HepG2 (cell line): ENCODE data around the gene RAB22A. TPM values are rescaled to one million over a fixed set of nuclear protein-coding genes. Genes with fewer than 3 reads are reported as not detected.

ENCODE experiments used
- ATAC-seq: fragments of 200-7000 bp; cut with Tn5 transposase; 3 replicates; pipeline ENCODE4 v1.9.1; 2020; ENCODE audit warnings: mild to moderate bottlenecking, moderate library complexity
- BruUV-seq: library from RNA; stranded (reverse); fragments of 400-500 nt; replicated peaks from 2 replicates; lab custom pipeline; 2021; lab: Mats Ljungman, UMichigan
- CTCF ChIA-PET: fragments of 300-600 bp; formaldehyde crosslinking; extraction: SDS; loops from one replicate; lab custom pipeline; 2021; ENCODE audit warnings: low total read pairs, inconsistent platforms, low intra/inter-chr PET ratio; lab: Yijun Ruan, JAX
- POLR2A ChIA-PET: fragments of 350-600 bp; sonication (Branson Sonifier 250); formaldehyde crosslinking; loops from one replicate; lab custom pipeline; 2020; ENCODE audit warnings: antibody characterized with exemption, inconsistent platforms; lab: Yijun Ruan, JAX
- DNase-seq: peaks from one replicate; pipeline ENCODE4 v3.0.0-alpha.2; 2015; ENCODE audit warnings: low spot score
- FAIRE-seq: peaks from 3 replicates; lab custom pipeline; 2011; peaks lifted over from hg19 to GRCh38; lab: Jason Lieb, UNC
- H2AFZ ChIP-seq: one replicate; pipeline ENCODE4 v1.6.1; 2011; ENCODE audit warnings: low read length, inconsistent platforms
- H3K27ac ChIP-seq: fragments of 300-600 bp; 3 replicates; pipeline ENCODE4 v1.8.0; 2011; ENCODE audit warnings: mixed run types, mild to moderate bottlenecking, mixed read lengths, low read length, inconsistent platforms; ENCODE audit not compliant: insufficient read depth; ENCODE audit errors: extremely low read length
- H3K27me3 ChIP-seq, 2 experiments: fragments of 200-600 bp in 1 of 2; 2 replicates in 1 of 2; 3 replicates in 1 of 2; pipeline versions ENCODE4 v1.6.0 to v1.8.0; 2011; ENCODE audit warnings: low read length in 2 of 2, mild to moderate bottlenecking in 2 of 2, moderate library complexity in 2 of 2, inconsistent platforms in 1 of 2; ENCODE audit not compliant: insufficient read depth in 2 of 2, control insufficient read depth in 1 of 2
- H3K36me3 ChIP-seq, 2 experiments: fragments of 200-600 bp in 1 of 2; replicated peaks in 1 of 2; 2 replicates in 1 of 2; 3 replicates in 1 of 2; pipeline versions ENCODE4 v1.5.1 to v1.8.0; 2011; ENCODE audit warnings: low read length in 2 of 2, inconsistent platforms in 1 of 2; ENCODE audit not compliant: insufficient read depth in 2 of 2, control insufficient read depth in 1 of 2
- H3K4me1 ChIP-seq: 2 replicates; pipeline ENCODE4 v1.5.1; 2012; ENCODE audit warnings: low read length, inconsistent platforms; ENCODE audit not compliant: insufficient read depth
- H3K4me2 ChIP-seq: 2 replicates; pipeline ENCODE4 v1.6.0; 2011; ENCODE audit warnings: low read depth, low read length, inconsistent platforms
- H3K4me3 ChIP-seq, 3 experiments: fragments of 200-600 bp in 1 of 3; sonication (generic), shearing (Covaris generic) in 1 of 3; replicated peaks in 1 of 3; 2 replicates each; pipeline ENCODE4 v1.5.1; 2011 to 2016; ENCODE audit warnings: low read length in 3 of 3, inconsistent platforms in 2 of 3, low read depth in 2 of 3, mild to moderate bottlenecking in 2 of 3, control low read depth in 1 of 3, mixed read lengths in 1 of 3; ENCODE audit not compliant: insufficient read depth in 1 of 3
- H3K79me2 ChIP-seq: one replicate; pipeline ENCODE4 v1.6.1; 2011; ENCODE audit warnings: low read length, inconsistent platforms; ENCODE audit not compliant: insufficient read depth
- H3K9ac ChIP-seq: 2 replicates; pipeline ENCODE4 v1.6.0; 2011; ENCODE audit warnings: mild to moderate bottlenecking, low read depth, low read length, inconsistent platforms; ENCODE audit not compliant: insufficient read depth
- H3K9me3 ChIP-seq: 2 replicates; pipeline ENCODE4 v1.5.1; 2012; ENCODE audit warnings: mild to moderate bottlenecking, low read length
- H4K20me1 ChIP-seq: 2 replicates; pipeline ENCODE4 v1.6.0; 2011; ENCODE audit warnings: inconsistent platforms, mild to moderate bottlenecking, low read length, moderate library complexity; ENCODE audit not compliant: insufficient read depth
- WGBS: methylation state at CpG from one replicate; pipeline ENCODE4 v1.1.6; 2017; ENCODE audit warnings: low lambda C conversion rate; 5-methylcytosine and 5-hydroxymethylcytosine counted together
- in situ Hi-C: cut with HindIII; loops from 2 replicates; pipeline ENCODE4 v1.10.0; 2017; ENCODE audit warnings: low pct_unique_long_range_greater_than_20kb; ENCODE audit not compliant: extremely low pct_ligation_motif_present
- intact Hi-C: fragments of 100-400 bp; cut with micrococcal nuclease; formaldehyde crosslinking; loops from one replicate; pipeline ENCODE4 v1.10.0; 2022; ENCODE audit not compliant: unreplicated experiment
- polyA plus RNA-seq, 8 experiments: library from polyadenylated mRNA; depleted of rRNA in 3 of 8; stranded (reverse) in 7 of 8; unstranded in 1 of 8; fragments of >200 nt; fragmentation: Illumina TruSeq in 4 of 8; extraction: Trizol in 4 of 8; gene quantifications; 2 replicates each; pipeline versions ENCODE4 v1.2.1 to v1.2.3, GENCODE V29; 2011 to 2016; ENCODE audit warnings: low read depth in 4 of 8, missing spikeins in 1 of 8, mixed read lengths in 1 of 8; ENCODE audit not compliant: insufficient read depth in 1 of 8
- total RNA-seq, 5 experiments: library from RNA; depleted of rRNA; stranded (reverse); fragments of >200 nt; fragmentation: Illumina TruSeq; extraction: Trizol; gene quantifications; 2 replicates each; pipeline ENCODE4 v1.2.3, GENCODE V29; 2016; ENCODE audit warnings: low read depth in 1 of 5
- TF ChIP-seq, protein P1 (sequence below): sonication (generic); formaldehyde crosslinking; IDR thresholded peaks from one replicate; pipeline ENCODE4 v1.5.1; 2020; ENCODE audit warnings: mild to moderate bottlenecking, missing genetic modification reagents; ENCODE audit errors: not compliant biosample characterization
- TF ChIP-seq, protein P2 (sequence below): sonication (generic); formaldehyde crosslinking; IDR thresholded peaks from 2 replicates; pipeline ENCODE4 v1.8.0; 2022; ENCODE audit warnings: mild to moderate bottlenecking, missing genetic modification reagents

The RAB22A gene
- total and polyA plus RNA-seq, 2 of the 13 experiments (the other 11 are each of a cell fraction or from before 2014, with no cell fraction given), result 10.7 to 11.2 TPM

DNA sequence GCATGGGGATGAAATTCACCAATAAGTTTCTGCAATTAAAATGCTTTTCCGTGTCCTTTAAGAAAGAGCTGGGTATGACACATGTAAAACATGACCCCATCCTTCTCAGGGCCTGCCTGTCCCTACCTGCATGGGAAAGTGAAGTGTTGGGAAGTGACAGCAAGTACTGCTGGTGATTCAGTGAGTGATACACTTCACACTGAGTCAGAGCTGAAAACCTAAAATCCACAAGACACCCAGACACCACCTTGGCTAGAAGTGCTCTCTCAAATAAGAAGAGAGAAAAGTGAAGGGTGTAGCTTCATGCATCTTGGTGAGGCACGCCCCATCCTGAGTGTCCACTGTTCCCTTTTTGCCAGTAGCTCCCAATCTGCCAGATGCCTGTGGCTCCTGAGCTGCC lies 3.3 kb downstream of the RAB22A start:
- Histone ChIP-seq H3K4me3 (no peak overlapping the region), H3K79me2 (peaks cover 8% of the 10 kb centered on the region), H3K9me3 (no peaks in the 10 kb centered on the region), H2AFZ (no peak overlapping the region), H3K27ac (no peak overlapping the region), H4K20me1 (no peaks in the 10 kb centered on the region), H3K4me1 (peaks cover 40% of the 10 kb centered on the region), H3K36me3 (peaks cover 18 to 42% of the 10 kb centered on the region in 2 experiments), H3K9ac (no peak overlapping the region), H3K4me2 (no peak overlapping the region), H3K27me3 (no peaks in the 10 kb centered on the region; a peak in 1 of 5 replicates)
- DNase-seq (no peak), FAIRE-seq (no peak), ATAC-seq (no peak)
- CTCF ChIA-PET, result no interaction called here
- intact Hi-C loops, result no loop called here
- WGBS, result 97% methylated on average over 2 of the region's 2 CpGs
- no TSS peak for BruUV-seq
- in situ Hi-C loops, result no loop called here
- TF ChIP-seq, protein P1, sequence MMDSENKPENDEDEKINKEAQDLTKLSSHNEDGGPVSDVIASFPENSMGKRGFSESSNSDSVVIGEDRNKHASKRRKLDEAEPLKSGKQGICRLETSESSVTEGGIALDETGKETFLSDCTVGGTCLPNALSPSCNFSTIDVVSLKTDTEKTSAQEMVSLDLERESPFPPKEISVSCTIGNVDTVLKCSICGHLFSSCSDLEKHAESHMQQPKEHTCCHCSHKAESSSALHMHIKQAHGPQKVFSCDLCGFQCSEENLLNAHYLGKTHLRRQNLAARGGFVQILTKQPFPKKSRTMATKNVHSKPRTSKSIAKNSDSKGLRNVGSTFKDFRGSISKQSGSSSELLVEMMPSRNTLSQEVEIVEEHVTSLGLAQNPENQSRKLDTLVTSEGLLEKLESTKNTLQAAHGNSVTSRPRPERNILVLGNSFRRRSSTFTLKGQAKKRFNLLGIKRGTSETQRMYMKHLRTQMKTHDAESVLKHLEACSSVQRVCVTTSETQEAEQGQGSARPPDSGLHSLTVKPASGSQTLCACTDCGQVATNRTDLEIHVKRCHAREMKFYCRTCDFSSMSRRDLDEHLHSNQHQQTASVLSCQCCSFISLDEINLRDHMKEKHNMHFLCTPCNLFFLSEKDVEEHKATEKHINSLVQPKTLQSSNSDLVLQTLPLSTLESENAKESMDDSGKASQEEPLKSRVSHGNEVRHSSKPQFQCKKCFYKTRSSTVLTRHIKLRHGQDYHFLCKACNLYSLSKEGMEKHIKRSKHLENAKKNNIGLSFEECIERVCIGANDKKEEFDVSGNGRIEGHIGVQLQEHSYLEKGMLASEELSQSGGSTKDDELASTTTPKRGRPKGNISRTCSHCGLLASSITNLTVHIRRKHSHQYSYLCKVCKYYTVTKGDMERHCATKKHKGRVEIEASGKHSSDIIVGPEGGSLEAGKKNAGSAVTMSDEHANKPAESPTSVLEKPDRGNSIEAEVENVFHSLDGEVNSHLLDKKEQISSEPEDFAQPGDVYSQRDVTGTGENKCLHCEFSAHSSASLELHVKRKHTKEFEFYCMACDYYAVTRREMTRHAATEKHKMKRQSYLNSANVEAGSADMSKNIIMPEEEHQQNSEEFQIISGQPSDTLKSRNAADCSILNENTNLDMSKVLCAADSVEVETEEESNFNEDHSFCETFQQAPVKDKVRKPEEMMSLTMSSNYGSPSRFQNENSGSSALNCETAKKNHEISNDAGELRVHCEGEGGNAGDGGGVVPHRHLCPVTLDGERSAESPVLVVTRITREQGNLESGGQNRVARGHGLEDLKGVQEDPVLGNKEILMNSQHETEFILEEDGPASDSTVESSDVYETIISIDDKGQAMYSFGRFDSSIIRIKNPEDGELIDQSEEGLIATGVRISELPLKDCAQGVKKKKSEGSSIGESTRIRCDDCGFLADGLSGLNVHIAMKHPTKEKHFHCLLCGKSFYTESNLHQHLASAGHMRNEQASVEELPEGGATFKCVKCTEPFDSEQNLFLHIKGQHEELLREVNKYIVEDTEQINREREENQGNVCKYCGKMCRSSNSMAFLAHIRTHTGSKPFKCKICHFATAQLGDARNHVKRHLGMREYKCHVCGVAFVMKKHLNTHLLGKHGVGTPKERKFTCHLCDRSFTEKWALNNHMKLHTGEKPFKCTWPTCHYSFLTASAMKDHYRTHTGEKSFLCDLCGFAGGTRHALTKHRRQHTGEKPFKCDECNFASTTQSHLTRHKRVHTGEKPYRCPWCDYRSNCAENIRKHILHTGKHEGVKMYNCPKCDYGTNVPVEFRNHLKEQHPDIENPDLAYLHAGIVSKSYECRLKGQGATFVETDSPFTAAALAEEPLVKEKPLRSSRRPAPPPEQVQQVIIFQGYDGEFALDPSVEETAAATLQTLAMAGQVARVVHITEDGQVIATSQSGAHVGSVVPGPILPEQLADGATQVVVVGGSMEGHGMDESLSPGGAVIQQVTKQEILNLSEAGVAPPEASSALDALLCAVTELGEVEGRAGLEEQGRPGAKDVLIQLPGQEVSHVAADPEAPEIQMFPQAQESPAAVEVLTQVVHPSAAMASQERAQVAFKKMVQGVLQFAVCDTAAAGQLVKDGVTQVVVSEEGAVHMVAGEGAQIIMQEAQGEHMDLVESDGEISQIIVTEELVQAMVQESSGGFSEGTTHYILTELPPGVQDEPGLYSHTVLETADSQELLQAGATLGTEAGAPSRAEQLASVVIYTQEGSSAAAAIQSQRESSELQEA (CRISPR knock-in tag), result peak; percentile 9
- TF ChIP-seq, protein P2, sequence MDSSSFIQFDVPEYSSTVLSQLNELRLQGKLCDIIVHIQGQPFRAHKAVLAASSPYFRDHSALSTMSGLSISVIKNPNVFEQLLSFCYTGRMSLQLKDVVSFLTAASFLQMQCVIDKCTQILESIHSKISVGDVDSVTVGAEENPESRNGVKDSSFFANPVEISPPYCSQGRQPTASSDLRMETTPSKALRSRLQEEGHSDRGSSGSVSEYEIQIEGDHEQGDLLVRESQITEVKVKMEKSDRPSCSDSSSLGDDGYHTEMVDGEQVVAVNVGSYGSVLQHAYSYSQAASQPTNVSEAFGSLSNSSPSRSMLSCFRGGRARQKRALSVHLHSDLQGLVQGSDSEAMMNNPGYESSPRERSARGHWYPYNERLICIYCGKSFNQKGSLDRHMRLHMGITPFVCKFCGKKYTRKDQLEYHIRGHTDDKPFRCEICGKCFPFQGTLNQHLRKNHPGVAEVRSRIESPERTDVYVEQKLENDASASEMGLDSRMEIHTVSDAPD (CRISPR knock-in tag), result no peak
- POLR2A ChIA-PET, result interaction anchor here (0.6 to 0.8 kb wide), 3 partner anchors 15 to 598 kb away, joined by 3 read pairs; no protein-coding TSS in a partner anchor
